GM21526 (cell line): ENCODE results near the gene ANKRD9.

Experiments used
- ATAC-seq: cut with Tn5 transposase; IDR thresholded peaks from one replicate; pipeline ENCODE4 v1.9.1; 2021; ENCODE audit warnings: moderate library complexity; ENCODE audit not compliant: unreplicated experiment, low FRiP score

Gene ANKRD9

GRCh38 chr14:102481371-102481770 is 28.2 kb downstream of the ANKRD9 start:
- no peak for ATAC-seq

DNA sequence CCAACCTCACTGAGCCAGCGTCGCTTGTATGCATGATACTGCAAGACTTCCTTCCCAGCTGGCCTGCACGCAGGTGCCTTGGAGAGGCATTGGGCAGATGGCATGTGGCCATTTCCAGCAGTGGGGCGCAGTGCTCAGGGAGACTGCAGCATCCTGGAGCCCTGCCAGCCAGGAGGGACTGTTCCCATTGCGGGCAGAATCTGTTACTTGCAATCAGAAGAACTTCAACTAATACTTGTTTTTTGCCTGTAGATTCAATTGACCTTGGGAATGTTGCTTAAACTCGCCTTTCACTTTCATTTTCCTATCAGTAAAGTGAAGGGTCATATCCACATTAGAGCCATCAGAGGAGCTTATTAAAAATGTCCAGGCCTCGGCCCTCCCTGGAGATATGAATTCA is 29.8 kb downstream of the ANKRD9 start:
- no peak for ATAC-seq

DNA sequence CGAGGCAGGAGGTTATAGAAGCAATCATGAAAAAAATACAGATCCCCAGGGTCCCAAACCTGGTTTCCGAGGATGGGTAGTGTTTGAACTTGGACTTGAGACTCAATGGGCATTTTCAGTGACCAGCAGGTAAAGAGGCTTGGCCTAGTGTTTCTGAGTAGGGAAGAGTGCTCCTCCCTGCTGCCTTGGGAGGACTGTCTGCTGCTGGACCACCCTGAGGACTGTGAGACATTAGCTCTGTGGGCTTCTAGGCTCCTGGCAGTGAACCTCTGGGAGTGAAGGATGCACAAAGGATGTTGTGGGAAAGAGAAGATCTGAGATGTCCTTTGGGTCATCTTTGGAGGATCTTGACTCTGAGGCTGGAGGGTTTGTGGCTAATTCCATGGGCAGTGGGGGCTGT is 30.5 kb downstream of the ANKRD9 start:
- no peak for ATAC-seq

GRCh38 chr14:102474934-102475333 is 34.6 kb downstream of the ANKRD9 start:
- no peak for ATAC-seq

- ATAC-seq = no peak
Observed at GRCh38 chr14:102473559-102473958, 36.0 kb downstream of the ANKRD9 start.

GRCh38 chr14:102472791-102473150 is 36.8 kb downstream of the ANKRD9 start:
- no peak for ATAC-seq

- no peak for ATAC-seq
Observed at GRCh38 chr14:102471921-102472790, 37.4 kb downstream of the ANKRD9 start.

DNA sequence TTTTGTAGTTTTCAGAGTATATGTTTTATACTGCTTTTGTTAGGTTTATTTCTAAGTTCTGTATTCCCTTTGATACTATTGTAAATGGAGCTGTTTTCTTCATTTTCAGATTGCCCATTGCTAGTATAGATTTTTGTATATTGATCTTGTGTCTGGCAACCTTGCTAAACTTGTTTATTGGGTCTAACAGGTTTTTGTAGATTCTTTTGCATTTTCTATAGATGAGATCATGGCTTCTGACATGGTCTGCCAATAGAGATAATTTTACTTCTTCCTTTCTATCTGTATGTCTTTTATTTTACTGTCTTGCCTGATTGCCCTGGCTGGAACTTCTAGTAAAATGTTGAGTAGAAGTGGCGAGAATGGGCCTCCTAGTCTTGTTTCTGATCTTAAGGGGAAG is 40.3 kb downstream of the ANKRD9 start:
- ATAC-seq = no peak

GRCh38 chr14:102464846-102465341 is 44.7 kb downstream of the ANKRD9 start:
- ATAC-seq = no peak

DNA sequence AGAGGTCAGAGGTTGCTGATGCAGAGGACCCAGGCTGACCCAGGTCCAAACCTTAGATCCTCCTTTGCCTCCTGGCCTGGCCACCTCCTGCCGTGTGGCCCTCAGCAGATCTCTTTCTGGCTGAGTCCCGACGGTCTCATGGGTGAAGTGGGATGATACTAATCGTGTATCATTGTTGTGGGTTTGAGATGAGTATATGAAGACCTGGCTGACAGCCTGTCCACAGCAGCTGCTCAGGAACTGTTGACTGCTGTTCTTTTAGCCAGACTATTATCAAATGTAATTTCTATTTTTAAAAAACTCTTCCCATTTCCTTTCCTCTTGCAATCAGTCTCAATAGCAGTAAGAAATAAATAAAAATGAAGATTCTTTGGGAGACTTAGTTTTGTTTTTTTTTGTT is 45.6 kb downstream of the ANKRD9 start:
- no peak for ATAC-seq

DNA sequence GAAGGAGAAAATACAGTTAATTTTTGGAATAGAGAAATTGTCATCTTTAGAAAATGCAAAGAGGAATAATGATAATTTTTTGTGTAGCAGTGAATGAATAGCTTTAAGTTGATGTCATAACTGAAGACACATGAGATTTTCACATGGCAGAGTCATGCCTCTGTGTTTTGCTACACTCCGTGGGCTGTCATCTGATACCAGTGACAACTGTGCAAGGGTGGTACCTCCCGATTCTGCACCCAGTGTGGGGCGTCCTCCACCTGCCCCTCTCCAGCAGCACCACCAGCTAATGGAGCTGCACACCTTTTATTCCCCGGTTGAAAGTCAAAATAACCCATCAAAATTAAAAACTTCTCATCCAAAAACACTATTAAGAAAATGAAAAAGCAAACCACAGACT is 47.2 kb downstream of the ANKRD9 start:
- no peak for ATAC-seq

- ATAC-seq = no peak
Observed at GRCh38 chr14:102461490-102462338, 47.9 kb downstream of the ANKRD9 start.

GRCh38 chr14:102457509-102457908 is 52.1 kb downstream of the ANKRD9 start:
- ATAC-seq = no peak

- ATAC-seq = no peak
Observed at GRCh38 chr14:102454711-102455110, 54.9 kb downstream of the ANKRD9 start.

DNA sequence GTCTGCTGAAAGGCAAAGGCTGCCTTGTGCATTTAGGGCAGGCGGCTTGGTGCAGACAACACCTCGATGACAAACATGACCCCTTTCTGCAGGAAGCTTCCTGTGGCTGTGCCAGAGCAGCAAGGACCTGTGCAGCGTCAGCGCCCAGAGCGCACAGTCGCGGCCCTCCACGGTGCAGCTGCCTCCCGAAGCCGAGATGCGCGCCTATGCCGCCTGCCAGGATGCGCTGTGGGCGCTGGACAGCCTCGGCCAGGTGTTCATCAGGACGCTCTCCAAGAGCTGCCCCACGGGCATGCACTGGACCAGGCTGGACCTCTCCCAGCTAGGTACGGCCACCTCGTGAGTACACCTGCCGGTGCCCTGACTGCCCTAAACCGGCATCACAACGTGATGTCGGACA is 57.3 kb downstream of the ANKRD9 start:
- no peak for ATAC-seq
